Vagina (tissue), 2 donors: ENCODE results near the gene FANCC.

Experiments
- CTCF ChIP-seq, 3 experiments: fragments of 450-650 bp in 2 of 3; fragments of 200-600 bp in 1 of 3; sonication (generic) in 1 of 3; IDR thresholded peaks; one replicate each; pipeline ENCODE4 v1.5.1; 2017 to 2019; ENCODE audit warnings: antibody characterized with exemption in 3 of 3, mild to moderate bottlenecking in 2 of 3, moderate library complexity in 2 of 3
- POLR2A ChIP-seq, 2 donors: fragments of 450-650 bp; IDR thresholded peaks; one replicate each; pipeline ENCODE4 v1.6.1; 2017; ENCODE audit warnings: antibody characterized with exemption in 2 of 2, mild to moderate bottlenecking in 2 of 2, moderate library complexity in 2 of 2

DNA sequence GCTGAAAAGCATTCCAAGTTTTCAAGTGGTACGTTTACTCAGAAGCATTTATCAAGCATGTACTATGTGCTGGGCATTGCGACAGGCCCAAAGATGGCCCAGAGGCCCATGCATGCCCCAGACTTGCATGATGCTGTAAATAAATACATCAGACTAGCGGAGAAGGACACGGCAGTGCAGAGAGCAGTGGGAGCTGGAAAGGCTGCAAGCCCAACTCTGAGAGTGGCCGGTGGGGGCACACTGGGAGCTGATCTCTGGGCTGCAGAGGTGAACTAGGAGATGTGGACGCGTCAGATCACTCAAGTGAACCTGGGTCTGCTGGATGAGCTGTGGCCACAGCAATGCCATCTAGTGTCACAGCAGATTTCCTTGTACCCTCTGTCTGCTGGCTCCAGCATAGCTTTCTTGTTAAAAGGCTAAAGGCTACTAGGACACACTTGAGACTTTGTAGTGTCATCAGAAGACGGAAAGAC, 246.9 kb downstream of the FANCC start:
- TF ChIP-seq CTCF (IDR thresholded peaks at IDR 0.05): no peak
- TF ChIP-seq POLR2A (IDR thresholded peaks at IDR 0.05): no peak
